GM10266 (cell line): ENCODE data around the gene ENDOV.

ENCODE experiments used
- DNase-seq: peaks from one replicate; pipeline ENCODE4 v3.0.0; 2012; ENCODE audit errors: extremely low spot score
- CTCF ChIP-seq: IDR thresholded peaks from 2 replicates; pipeline ENCODE4 v1.5.1; 2012; ENCODE audit warnings: mild to moderate bottlenecking, low read depth; ENCODE audit not compliant: control insufficient read depth, insufficient read depth; ENCODE audit errors: missing control alignments

The ENDOV gene

GRCh38 chr17:80414803-80415625 lies at the start of gene ENDOV:
Gene ENDOV, plus strand, starts transcription at chr17:80415167. Its CDS starts 28 bp downstream, at chr17:80415195.
- peak; percentile 98 for DNase-seq
- TF ChIP-seq CTCF: no peak

- no peak for DNase-seq
- TF ChIP-seq CTCF: no peak
Measured at GRCh38 chr17:80365983-80366382, 49.0 kb upstream of the ENDOV start.

- DNase-seq: no peak
- no peak for TF ChIP-seq CTCF
Measured at GRCh38 chr17:80367503-80367902, 47.5 kb upstream of the ENDOV start.

- no peak for DNase-seq
- no peak for TF ChIP-seq CTCF
Measured at GRCh38 chr17:80371196-80371595, 43.8 kb upstream of the ENDOV start.

- no peak for DNase-seq
- TF ChIP-seq CTCF: no peak
Measured at GRCh38 chr17:80372456-80372855, 42.5 kb upstream of the ENDOV start.

- no peak for TF ChIP-seq CTCF
- DNase-seq: no peak
Measured at GRCh38 chr17:80372922-80373570, 41.9 kb upstream of the ENDOV start.

- no peak for TF ChIP-seq CTCF
- no peak for DNase-seq
Measured at GRCh38 chr17:80374039-80374731, 40.8 kb upstream of the ENDOV start.
